ENCODE results near the gene FUBP3. TPM values are rescaled to one million over a fixed set of nuclear protein-coding genes. Genes with fewer than 3 reads are reported as not detected.
A peak's percentile ranks its signal among the peaks of the same experiment; 100 is the strongest.

The FUBP3 gene, protein sequence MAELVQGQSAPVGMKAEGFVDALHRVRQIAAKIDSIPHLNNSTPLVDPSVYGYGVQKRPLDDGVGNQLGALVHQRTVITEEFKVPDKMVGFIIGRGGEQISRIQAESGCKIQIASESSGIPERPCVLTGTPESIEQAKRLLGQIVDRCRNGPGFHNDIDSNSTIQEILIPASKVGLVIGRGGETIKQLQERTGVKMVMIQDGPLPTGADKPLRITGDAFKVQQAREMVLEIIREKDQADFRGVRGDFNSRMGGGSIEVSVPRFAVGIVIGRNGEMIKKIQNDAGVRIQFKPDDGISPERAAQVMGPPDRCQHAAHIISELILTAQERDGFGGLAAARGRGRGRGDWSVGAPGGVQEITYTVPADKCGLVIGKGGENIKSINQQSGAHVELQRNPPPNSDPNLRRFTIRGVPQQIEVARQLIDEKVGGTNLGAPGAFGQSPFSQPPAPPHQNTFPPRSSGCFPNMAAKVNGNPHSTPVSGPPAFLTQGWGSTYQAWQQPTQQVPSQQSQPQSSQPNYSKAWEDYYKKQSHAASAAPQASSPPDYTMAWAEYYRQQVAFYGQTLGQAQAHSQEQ
- polyA plus RNA-seq (2014; cell fraction: cytosol; rRNA removed) = 70.9 and 99.4 TPM in 2 replicates
- polyA plus RNA-seq (2014; cell fraction: nucleus; rRNA removed) = 77.8 and 128 TPM in 2 replicates

DNA sequence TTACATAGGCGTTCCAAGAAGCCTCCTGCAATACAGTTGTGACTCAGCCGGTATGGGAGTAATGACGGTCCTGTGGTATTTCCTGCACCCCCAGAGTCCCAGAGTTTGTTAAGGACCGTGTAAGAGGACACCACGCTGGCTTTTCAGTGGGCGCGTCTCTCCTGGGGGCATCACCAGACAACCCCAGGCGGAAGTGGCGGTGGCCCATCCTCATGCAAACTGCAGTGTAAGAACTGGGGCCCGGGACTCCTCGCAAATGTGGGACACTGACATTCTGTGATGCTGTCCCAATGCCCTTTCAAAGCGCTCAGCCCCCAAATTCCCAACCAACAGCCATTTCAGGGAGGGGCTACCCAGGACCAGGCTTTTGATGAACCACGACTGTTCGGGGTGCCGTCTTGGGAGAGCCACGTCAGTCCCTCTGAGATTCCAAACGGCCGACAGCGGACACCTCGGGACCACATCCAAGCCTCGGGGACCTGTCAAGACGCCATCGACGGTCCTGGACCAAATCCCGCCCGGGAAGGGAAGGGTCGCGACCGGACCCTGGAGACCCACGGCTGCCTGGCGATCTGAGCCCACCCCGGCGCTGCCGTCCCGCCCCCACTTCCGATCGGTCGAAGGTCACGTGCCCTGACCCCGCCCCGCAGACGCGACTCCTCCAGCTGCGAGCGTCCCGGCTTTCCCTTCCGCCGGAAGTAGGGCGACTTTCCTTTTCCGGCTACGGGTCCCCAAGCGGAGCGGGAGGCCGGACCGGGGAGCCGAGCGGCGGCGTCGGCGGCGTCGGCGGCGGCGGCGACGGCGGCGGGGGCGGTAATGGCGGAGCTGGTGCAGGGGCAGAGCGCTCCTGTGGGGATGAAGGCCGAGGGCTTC lies at the start of gene FUBP3:
FUBP3 (plus strand) TSS at position 713 of the 873 bp plus-strand sequence; CDS start at position 817, 104 bp downstream.
- DNase-seq (ENCODE audit: low spot score) = peak; percentile 89

DNA sequence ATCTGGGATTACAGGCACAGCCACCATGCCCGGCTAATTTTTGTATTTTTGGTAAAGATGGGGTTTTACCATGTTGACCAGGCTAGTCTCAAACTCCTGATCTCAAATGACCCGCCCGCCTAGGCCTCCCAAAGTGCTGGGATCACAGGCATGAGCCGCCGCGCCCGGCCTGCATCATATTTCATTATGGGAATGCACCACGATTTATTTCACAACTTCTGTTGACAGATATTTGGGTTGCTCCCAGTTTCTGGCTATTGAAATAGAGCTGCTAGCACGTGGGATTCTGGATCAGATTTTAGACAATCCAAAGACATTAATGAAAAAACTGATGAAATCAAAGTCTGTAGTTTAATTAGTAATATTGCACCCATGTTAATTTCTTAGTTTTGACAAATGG lies 48.4 kb upstream of the FUBP3 start:
- no peak for DNase-seq (ENCODE audit: low spot score)

DNA sequence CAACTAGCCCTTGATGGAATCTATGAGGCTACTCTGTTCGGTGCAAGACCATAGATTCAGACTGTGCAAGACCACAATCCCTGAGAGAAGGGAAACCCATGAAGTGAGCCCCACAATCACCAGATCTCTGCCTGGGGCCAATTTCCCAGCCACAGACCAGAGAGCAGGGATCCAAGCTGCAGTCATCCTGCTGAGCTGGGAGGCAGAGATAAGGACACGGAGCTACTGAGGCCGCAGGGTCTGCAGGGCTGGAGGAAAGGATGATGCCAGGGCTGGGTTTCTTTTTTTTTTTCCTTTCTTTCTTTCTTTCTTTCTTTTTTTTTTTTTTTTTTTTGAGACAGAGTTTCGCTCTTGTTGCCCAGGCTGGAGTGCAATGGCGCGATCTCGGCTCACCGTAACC lies 47.7 kb upstream of the FUBP3 start:
- no peak for DNase-seq (ENCODE audit: low spot score)

DNA sequence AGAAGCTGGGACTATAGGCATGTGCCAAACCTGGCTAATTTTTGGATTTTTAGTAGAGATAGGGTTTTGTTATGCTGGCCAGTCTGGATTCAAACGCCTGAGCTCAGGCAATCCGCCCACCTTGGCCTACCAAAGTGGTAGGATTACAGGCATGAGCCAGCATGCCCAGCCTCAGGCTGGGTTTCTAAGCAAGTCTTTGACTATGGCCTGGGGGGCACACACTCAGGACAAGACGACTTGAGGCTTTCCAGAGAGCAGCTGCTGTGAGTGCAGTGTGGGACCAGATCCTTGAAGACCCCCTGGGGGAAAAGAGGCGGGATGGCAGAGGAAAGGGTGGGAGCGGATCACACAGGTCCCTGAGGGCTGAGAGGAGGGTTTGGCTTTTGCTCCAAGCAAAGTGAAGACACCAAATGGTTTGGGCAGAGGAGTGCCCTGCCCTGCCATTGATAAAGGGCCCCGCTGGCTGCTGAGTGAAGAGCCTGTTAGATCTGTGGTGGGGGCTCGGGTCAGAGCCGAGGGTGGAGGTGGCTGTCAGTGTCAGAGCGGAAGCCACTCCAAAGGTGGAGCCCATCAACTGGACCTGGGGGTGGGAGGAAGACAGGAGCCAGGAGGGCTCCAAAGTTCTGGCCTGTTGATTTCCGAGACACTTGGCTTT lies 46.8 kb upstream of the FUBP3 start:
- DNase-seq (ENCODE audit: low spot score) = no peak

DNA sequence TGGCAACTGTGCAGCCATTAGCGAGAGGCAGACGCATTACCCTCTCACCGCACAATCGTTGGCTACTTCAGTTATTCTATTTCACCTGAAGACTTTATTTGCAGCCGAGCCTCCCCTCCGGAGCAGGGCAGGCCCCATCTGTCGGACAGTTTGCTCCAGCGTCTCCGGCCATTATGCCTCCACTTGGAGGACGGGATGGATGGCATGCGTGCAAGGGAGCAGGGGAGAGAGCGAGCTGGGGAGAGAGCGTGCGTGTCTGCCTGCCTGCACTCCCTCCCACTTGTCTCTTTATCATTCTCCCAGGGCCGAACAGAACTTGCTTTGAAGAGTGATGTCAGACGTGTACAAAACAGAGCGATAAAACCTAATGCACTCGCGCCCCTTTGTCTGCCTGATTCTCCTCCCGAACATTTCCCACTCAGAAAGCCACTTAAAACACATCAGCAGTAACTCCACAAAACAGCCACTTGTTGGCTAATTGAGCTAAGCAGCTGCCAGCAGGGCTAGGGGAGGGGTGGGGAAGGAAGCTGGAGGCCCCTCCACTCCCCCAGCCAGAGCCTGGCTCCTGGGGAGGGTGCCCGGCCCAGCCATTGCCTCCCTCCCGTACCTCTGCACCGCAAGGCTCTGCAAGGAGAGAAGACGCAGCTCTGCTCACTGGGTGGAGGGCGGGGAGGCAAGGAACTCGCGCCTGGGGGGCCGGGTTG lies 43.4 kb upstream of the FUBP3 start:
- peak; percentile 61 for DNase-seq (ENCODE audit: low spot score)

DNA sequence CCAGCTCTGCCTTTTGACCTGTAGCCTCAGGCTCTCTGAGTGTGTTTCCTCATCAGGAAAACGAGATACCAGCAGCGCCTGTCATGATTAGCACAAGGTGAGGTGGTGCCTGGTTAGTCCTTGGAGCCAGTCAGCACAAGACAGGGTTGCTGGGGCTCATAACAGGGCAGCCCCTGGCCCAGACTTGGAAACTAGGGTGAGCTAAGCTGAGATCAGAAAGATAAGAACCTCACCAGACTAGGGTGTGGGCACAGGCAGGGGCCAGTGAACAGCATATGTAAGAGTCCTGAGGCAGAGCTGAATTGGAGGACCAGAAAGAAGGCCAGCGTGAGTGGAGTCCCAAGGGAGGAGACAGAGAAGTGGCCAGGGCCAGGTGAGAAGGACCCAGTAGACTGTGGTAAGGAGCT lies 42.7 kb upstream of the FUBP3 start:
- DNase-seq (ENCODE audit: low spot score) = no peak

DNA sequence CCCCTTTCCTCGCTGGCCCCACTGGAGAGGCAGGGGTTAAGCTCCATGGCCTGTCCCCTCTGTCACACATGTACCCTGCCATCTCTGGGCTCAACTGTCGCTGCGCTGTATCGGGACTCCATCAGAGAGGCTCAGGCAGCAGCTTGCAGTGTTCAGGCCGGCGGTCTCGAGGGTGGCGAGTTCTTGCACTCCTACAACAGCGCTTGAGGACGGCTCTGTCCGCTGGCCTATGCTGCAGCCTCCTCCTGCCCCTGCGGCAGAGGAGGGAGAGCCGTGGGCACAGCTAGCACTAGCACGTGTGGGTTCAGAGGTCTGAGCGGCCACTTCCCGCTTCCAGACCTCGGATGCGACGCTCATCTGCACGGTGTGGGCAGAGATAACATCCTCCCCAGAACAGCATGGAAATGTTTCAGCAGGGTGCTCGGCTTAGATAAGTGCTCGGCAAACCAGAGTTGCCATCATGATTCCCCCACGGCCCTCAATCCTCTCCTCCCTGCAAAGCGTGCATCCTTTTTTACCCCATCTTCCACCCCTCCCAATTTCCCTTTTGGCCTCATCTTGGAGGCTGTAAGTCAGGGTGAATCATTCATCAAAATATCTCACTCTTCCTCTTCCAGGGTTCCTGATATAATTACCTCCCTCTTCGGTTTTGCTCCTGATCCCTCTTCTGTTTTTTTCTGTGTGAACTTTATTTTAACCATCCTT lies 41.9 kb upstream of the FUBP3 start:
- peak; percentile 48 for DNase-seq (ENCODE audit: low spot score)

DNA sequence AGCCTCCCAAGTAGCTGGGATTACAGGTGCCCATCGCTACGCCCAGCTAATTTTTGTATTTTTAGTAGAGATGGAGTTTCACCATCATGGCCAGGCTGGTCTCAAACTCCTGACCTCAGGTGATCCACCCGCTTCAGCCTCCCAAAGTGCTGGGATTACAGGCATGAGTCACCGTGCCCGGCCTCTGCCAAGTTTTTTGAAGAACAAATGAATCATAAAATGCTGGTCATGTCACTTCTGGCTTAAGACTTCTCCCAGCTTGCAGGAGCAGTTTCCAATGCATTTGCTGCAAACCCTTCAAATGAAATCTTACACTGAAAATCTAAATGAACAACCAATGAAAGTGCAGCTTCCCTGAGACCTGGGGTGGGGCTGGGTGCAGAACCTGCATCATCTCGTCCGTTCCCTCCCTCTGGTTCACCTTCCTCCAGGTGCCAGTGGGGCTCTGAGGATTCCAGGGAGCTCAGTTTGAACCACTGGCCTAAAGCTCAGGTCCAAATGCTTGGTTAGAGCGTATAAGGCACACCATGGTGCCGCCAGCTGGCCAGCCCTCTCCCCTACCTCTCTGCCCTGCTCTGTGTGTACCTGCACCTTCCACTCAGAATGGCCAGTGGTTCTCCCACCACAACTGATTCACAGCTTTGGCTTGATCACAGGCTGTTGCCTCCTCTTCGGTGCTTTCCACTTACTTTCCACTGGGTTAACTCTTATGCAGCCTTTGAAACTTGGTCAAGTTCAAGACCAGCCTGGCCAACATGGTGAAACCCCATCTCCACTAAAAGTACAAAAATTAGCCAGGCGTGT lies 39.8 kb upstream of the FUBP3 start:
- no peak for DNase-seq (ENCODE audit: low spot score)

DNA sequence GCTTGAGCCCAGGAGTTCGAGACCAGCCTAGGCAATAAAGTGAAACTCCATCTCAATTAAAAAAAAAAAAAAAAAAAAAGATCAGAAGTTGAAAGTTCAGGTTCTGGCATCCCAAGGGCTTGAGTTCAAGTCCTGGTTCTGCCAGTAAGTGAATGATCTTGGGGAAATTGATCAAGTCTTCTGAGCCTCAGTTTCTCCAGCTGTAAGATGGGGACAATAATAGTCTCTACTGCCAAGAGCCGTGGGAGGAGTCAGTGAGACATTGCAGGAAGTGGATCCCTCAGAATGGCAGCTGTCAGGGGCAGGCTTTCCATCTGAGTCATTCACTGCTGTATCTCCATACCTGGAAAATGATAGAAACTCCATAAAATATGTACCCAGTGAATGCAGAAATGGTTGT lies 37.8 kb upstream of the FUBP3 start:
- no peak for DNase-seq (ENCODE audit: low spot score)

DNA sequence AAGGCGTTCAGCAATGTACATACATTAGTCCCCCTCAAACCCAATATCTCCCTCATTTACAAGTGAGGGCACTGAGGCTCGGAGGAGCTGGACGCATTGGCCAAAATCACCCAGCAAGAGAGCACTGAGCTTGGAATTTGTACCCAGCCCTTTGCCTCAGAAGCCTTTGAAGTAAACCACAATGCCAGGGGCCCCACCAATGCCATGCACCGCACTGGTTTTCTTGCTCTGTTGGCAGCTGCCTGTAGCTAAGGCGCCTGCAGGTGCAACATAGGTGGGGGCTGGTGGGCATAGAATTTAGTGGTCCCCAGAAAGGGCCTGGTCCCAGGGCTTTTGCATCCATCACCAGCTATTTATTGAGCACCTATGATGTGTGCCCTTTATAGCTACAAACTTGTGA lies 37.3 kb upstream of the FUBP3 start:
- no peak for DNase-seq (ENCODE audit: low spot score)

DNA sequence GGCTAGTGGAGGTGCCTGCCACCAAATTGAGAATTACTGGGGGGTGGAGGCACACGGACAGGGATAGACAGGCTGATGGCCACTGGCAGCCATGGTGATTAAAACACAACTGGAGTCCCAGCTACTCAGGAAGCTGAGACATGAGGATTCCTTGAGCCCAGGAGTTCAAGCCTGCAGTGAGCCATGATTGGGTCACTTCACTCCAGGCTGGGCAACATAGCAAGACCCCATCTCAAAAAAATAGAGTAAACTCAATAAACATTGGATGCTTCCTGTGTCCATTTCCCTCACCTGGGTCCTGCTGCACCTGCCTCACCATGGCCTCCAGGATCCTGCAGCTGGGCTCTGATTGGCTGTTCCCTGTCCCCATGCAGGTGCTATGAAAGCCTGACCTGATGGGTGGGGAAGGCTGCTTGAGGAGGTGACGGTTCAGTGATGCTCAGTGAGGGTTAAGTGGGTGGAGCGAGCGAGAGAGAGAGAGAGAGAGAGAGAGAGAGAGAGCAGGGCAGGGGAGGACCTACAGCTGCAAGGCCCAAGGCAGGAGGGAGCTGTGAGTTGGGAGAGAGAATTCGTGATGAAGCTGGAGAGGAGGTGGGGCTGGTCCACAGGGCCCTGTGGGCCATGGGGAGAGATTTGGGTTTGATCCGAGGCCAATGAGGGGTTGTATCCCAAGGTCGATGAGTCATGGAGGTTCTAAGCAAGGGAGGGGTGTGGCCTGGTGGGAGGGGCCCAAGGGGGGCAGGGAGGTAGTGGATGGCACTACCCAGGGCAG lies 36.7 kb upstream of the FUBP3 start:
- no peak for DNase-seq (ENCODE audit: low spot score)

DNA sequence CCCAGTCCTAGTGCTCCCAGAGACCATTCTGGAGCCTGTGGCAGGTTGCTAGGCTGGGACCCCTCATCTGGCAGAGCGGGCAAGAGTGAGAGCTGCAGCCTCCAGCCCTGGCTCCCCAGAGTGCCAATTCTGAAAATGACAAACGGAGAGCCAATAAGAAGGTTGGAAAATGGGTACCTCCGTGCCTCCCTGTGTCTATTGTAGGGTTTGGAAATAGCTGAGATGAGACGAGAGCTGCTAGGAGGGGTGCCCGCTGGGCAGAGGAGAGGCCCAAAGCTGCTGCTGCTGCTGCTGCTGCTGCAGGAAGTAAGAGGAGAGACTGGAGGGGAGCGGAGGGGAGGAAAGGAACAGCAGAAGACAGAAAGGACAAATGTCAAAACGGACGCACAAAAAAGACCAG lies 36.0 kb upstream of the FUBP3 start:
- no peak for DNase-seq (ENCODE audit: low spot score)

DNA sequence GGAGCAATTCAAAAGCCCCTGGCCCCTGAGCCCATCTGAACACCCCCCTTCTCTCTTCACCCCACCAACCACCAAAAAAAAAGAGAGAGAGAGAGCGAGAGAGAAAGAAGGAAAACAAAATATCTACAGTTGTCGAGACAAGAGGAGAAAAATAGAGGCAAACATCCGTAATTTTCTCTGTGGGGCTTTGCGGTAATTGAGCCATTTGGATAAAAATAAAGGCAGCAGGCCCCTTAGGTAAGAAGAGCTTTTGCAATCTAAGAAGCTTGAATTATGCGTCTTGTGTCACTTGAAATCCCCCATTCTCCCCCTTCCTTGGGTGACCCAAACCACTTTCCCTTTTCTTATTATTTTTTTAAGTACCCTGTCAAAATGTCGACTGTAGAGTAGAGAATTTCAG lies 35.5 kb upstream of the FUBP3 start:
- no peak for DNase-seq (ENCODE audit: low spot score)

DNA sequence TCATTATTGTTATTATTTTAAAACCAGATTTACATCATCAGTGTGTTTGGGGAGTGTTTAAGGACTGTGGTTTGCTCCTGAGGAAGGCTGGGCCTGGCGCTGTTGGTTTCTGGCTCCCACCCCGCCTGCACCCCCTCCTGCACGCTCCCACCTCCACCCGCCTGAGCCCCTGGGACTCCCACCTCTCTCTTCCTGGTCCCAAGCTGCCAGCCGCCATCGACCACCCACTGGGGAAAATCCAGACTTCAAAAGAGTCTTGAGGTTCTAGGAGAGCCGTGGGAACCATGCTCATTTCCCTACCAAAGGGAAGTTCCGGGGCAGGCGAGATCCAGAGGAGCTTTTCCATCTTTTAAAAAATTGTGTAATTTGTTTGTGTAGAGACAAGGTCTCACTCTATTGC lies 35.0 kb upstream of the FUBP3 start:
- DNase-seq (ENCODE audit: low spot score) = no peak

DNA sequence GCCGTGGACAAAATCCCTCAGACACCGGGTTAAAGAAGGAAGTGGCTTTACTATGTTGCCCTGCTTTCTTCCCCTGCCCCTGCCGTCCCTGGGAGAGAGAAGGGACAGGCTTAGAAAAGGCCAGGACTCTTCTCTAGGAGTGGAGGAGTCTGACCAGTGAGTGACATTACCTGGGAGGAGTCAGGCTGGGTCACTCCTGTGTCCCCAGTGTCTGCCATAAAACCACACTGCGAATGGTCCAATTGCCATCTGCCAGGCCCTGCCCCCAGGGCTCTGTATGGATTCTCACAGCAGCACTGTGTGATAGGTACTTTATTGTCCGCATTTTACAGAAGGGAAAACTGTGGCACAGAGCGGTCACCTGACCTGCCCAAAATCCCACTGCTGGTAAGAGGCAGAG lies 31.3 kb upstream of the FUBP3 start:
- no peak for DNase-seq (ENCODE audit: low spot score)

DNA sequence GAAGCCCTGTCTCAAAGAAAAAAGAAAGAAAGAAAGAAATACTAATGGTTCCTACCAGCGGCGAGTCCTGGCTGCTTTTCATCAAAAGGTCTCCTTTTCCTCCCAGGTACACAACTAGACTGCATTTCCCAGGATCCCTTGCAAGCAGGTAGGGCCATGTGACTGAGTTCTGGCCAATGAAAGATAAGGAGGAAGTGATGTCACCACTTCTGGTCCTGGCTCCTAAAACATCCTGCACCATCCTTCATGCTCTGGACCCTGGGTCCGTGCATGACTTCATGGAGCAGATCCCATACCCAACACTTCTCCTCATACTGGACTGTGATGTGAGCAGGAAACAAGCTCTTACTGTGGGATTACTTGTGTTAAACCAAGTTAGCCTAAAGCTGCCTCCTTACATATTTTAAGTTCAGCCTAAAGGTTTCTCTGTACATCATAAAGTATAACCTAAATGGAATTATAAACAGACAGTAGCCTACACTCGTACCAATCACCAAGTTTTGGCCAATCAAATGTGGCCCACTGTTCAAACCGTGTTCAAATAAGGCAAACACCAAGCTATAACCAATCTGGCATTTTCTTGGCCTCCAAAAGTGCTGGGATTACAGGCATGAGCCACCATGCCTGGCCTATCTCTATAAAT lies 30.2 kb upstream of the FUBP3 start:
- no peak for DNase-seq (ENCODE audit: low spot score)

DNA sequence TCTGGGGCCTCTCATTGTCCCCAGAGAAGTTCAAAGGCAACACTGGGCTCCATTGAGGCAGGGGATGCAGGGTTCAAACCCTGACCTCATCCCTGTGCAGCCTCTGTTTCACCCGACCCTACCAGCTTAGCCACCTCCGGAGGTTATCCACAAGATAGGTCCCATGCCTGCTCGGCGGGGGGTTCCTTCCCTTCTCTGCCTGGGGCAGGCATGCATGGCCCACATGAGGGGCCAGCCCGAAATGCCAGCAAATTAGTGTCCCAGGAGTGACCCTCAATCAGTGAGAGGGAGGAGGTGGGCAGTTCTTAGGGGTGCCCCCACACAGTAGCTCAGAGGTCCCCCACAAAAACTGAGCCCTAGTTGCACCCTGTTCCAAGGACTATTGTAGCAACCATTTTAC lies 24.8 kb upstream of the FUBP3 start:
- no peak for DNase-seq (ENCODE audit: low spot score)

DNA sequence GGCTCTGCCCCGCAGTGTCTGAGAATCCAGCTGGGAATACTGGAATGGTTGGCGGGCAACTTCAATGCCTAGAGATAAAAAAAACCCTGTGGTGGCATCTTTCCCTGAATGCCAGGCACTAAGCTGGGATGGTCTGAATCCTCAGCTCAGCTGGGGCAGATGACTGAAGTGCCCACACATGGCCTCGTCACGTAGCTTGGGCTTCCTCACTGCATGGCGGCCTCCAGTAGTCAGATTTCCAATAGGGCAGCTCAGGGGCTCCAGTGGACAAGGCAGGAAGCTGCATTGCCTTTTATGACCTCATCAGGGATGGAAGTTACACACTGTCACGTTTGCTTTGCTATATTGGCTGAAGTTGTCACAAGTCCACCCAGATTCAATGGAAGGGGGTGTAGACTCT lies 24.3 kb upstream of the FUBP3 start:
- DNase-seq (ENCODE audit: low spot score) = no peak
